HEK293T (cell line): ENCODE measurements around the gene DCP1B.

Experiments used
- CTCF ChIA-PET: fragments of 350-600 bp; formaldehyde crosslinking; extraction: SDS; loops from one replicate; lab custom pipeline; 2021; ENCODE audit warnings: antibody characterized with exemption, inconsistent platforms; lab: Yijun Ruan, JAX
- POLR2A ChIA-PET: fragments of 350-600 bp; formaldehyde crosslinking; extraction: SDS; loops from one replicate; lab custom pipeline; 2020; ENCODE audit warnings: antibody characterized with exemption, inconsistent platforms; lab: Yijun Ruan, JAX
- DNase-seq: peaks from one replicate; pipeline ENCODE4 v3.0.0; 2012; ENCODE audit warnings: mixed read lengths; ENCODE audit errors: extremely low spot score
- ARNT ChIP-seq: fragments of 450-650 bp; IDR thresholded peaks from 2 replicates; pipeline ENCODE4 v1.6.1; 2017; ENCODE audit warnings: mild to moderate bottlenecking
- BHLHE40 ChIP-seq: fragments of 450-650 bp; IDR thresholded peaks from 2 replicates; pipeline ENCODE4 v1.6.1; 2016; ENCODE audit warnings: mild to moderate bottlenecking, moderate library complexity, borderline replicate concordance
- CTBP1 ChIP-seq: fragments of 450-650 bp; IDR thresholded peaks from 2 replicates; pipeline ENCODE4 v1.6.1; 2016; ENCODE audit warnings: borderline replicate concordance
- ELF4 ChIP-seq: fragments of 450-650 bp; IDR thresholded peaks from 2 replicates; pipeline ENCODE4 v1.6.1; 2017; ENCODE audit warnings: antibody characterized with exemption
- FOXA1 ChIP-seq: fragments of 450-650 bp; IDR thresholded peaks from 2 replicates; pipeline ENCODE4 v1.6.1; 2016; ENCODE audit warnings: mild to moderate bottlenecking
- FOXK2 ChIP-seq: fragments of 450-650 bp; IDR thresholded peaks from 2 replicates; pipeline ENCODE4 v1.6.1; 2016; ENCODE audit warnings: mild to moderate bottlenecking
- FOXM1 ChIP-seq: fragments of 450-650 bp; IDR thresholded peaks from 2 replicates; pipeline ENCODE4 v1.6.1; 2017; ENCODE audit warnings: mild to moderate bottlenecking, borderline replicate concordance
- HDGF ChIP-seq: fragments of 450-650 bp; IDR thresholded peaks from 2 replicates; pipeline ENCODE4 v1.6.1; 2017; ENCODE audit warnings: antibody characterized with exemption, borderline replicate concordance
- L3MBTL2 ChIP-seq: fragments of 450-650 bp; conservative IDR thresholded peaks from 2 replicates; pipeline ENCODE4 v1.6.1; 2016; ENCODE audit warnings: mild to moderate bottlenecking
- LEF1 ChIP-seq: fragments of 450-650 bp; IDR thresholded peaks from 2 replicates; pipeline ENCODE4 v1.6.1; 2017; ENCODE audit warnings: mild to moderate bottlenecking, borderline replicate concordance
- NFRKB ChIP-seq: fragments of 450-650 bp; IDR thresholded peaks from 2 replicates; pipeline ENCODE4 v1.6.1; 2016; ENCODE audit warnings: mild to moderate bottlenecking, moderate library complexity
- PKNOX1 ChIP-seq: fragments of 450-650 bp; IDR thresholded peaks from 2 replicates; pipeline ENCODE4 v1.6.1; 2016
- SP1 ChIP-seq: fragments of 450-650 bp; IDR thresholded peaks from 2 replicates; pipeline ENCODE4 v1.6.1; 2017
- SUZ12 ChIP-seq: fragments of 450-650 bp; IDR thresholded peaks from 2 replicates; pipeline ENCODE4 v1.6.1; 2016; ENCODE audit warnings: mild to moderate bottlenecking
- TARDBP ChIP-seq: fragments of 450-650 bp; IDR thresholded peaks from 2 replicates; pipeline ENCODE4 v1.6.1; 2016
- ZNF384 ChIP-seq: fragments of 450-650 bp; IDR thresholded peaks from 2 replicates; pipeline ENCODE4 v1.6.1; 2016

DCP1B gene

GRCh38 chr12:1912580-1913376 is 91.5 kb downstream of the DCP1B start:
- peak; percentile 2 for DNase-seq
- POLR2A ChIA-PET, result no interaction called here
- TF ChIP-seq HDGF (no peak), LEF1 (no peak), ZNF384 (no peak), TARDBP (no peak), SUZ12 (no peak), SP1 (no peak), L3MBTL2 (no peak), ARNT (no peak), ELF4 (no peak), FOXK2 (no peak), NFRKB (no peak), BHLHE40 (no peak), PKNOX1 (no peak), CTBP1 (no peak), FOXA1 (no peak)
- CTCF ChIA-PET, result no interaction called here

DNA sequence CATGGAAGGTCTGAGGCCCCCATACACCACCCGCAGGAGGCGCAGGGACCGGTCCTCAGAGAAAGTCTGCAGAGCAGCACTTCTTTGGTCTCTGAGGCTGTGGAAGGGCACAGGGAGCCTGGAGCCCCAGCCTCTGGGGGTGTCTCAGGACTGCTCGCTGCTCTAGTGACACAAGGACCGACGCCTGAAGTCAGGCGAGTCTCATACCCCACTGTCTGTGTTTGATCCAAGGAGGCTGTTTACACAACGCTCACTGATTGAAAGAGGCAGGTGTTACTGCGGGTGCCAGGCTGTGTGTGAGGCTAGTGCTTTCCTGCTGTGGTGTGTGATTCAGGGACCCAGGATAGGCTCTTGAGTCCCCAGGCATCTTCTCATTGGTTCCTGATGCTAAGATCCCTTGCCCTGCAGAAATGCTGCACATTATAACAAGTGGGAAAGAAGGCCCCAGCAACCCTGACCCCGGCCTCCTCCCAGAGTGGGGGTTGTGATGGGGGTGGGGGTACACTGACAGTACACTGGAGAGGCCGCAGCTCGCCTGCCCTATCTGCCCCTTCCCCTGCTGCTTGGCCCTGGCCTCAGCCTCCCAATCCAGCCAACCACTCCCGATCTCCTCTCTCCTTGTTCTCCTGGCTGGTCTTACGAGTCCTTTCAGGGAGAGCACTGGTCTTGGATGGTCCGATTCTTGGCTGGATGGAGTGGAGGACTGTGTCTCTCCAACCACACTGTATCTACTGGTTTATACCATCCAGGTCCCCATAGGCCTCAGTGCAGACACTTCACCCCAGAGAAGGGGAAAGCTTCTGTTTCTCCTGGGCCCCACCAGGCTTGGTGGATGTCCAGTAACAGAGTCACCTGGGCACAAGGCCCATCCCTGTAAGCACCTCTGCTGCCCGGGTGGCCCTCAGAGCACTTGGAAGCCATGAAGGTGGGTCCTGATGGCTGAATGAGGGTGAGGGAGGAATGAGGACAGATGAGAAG is 92.4 kb downstream of the DCP1B start:
- ChIA-PET CTCF (no interaction called here), POLR2A (no interaction called here)
- no peak for TF ChIP-seq HDGF
- no peak for TF ChIP-seq CTBP1
- no peak for TF ChIP-seq FOXK2
- peak; percentile 5 for DNase-seq

DNA sequence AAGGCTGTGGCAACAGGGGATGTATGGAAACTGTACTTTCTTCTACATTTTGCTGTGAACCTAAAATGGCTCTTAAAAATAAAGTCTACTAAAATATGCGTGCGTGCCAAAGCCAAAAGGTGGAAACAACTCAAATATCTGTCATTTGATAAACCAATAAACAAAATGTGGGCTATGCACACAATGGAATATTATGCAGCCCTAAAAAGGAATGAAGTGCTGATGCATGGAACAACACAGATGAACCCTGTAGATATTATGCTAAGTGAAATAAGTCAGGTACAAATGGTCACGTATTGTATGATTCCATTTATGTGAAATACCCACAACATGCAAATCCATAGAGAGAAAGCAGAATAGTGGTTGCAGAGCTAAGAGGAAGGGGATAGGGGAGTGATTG is 93.8 kb downstream of the DCP1B start:
- DNase-seq, result no peak
- POLR2A ChIA-PET, result no interaction called here
- CTCF ChIA-PET, result no interaction called here
- no peak for TF ChIP-seq ELF4
- no peak for TF ChIP-seq NFRKB
- TF ChIP-seq SP1, result no peak
- TF ChIP-seq CTBP1, result no peak
- TF ChIP-seq HDGF, result no peak
- TF ChIP-seq FOXK2, result no peak
- TF ChIP-seq ZNF384, result no peak
- TF ChIP-seq LEF1, result no peak
- TF ChIP-seq FOXM1, result no peak
- no peak for TF ChIP-seq FOXA1
- TF ChIP-seq L3MBTL2, result no peak

DNA sequence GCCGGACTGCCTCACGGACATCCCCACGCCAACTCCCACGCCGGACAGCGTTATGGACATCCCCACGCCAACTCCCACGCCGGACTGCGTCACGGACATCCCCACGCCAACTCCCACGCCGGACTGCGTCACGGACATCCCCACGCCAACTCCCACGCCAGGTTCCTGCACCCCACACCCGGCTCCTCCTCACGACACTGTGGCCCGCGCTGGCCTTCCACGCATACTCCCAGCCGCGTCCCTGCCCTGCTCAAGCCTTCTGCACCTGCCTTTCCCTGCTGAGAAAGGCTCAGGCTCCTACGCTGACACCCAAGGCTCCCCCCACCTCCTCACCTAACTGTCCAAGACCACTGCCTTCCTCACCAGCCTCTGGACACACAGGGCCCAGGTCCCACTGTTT is 95.5 kb downstream of the DCP1B start:
- POLR2A ChIA-PET, result no interaction called here
- peak; percentile 2 for DNase-seq
- TF ChIP-seq L3MBTL2, result no peak
- no peak for TF ChIP-seq TARDBP
- no peak for TF ChIP-seq LEF1
- TF ChIP-seq FOXA1, result no peak
- no peak for TF ChIP-seq NFRKB
- no peak for TF ChIP-seq CTBP1
- TF ChIP-seq SUZ12, result no peak
- CTCF ChIA-PET, result no interaction called here

DNA sequence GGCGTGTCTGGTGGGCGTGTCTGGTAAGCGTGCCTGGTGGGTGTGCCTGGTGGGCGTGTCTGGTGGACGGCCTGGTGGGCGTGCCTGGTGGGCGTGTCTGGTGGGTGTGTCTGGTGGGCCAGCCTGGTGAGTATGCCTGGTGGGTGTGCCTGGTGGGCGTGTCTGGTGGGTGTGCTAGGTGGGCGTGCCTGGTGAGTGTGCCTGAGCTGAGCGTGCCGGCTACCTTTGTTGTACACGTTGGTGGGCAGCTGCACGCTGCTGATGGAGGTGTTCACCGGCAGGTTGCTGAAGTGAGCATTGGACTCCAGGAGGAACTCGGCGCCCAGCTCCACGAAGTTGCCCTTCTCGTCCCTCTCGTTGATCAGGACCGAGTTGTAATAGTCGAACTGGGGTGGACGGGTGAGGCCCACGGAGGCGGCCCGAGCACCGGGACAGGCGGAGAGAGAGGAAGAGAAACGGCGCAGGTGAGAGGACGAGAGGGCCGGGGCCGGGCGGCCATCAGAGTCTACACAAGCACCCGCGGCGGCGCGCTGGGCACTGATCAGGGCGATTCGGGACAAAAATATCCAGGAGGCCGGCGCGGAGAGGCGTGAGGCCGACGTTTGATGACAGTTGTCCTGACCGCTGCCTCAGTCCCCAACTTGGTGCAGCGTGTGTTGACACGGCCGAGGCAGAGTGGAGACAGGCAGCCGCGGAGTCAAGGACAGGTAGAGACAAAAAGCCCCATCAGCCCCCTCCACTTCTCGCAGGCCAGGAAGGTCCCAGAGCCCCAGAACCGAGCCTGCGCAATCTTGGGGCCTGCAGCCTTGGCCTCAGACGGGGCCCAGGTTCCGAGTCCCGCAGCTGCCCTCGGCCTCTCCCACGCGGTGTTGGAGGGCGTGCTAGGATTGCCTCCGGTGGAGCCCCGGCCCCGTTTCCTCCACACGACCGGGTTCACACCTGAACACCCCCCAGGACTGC is 96.3 kb downstream of the DCP1B start:
- peak; percentile 6 for DNase-seq
- ChIA-PET CTCF (no interaction called here), POLR2A (no interaction called here)
- TF ChIP-seq ARNT (no peak), ZNF384 (no peak), PKNOX1 (no peak), NFRKB (no peak), SUZ12 (no peak), ELF4 (no peak), FOXK2 (no peak), TARDBP (no peak), BHLHE40 (no peak), FOXM1 (no peak), CTBP1 (no peak), L3MBTL2 (no peak), LEF1 (no peak), HDGF (no peak)

GRCh38 chr12:1906579-1906978 is 97.7 kb downstream of the DCP1B start:
- TF ChIP-seq FOXK2, result no peak
- no peak for TF ChIP-seq TARDBP
- TF ChIP-seq ELF4, result no peak
- no peak for TF ChIP-seq HDGF
- TF ChIP-seq FOXA1, result no peak
- TF ChIP-seq SP1, result no peak
- TF ChIP-seq CTBP1, result no peak
- TF ChIP-seq ARNT, result no peak
- TF ChIP-seq L3MBTL2, result no peak
- TF ChIP-seq NFRKB, result no peak
- ChIA-PET POLR2A (interaction anchor here (0.7 kb wide), 1 partner anchor 53 kb away, joined by 3 read pairs; no protein-coding TSS in a partner anchor), CTCF (no interaction called here)
- no peak for DNase-seq
